Breast epithelium (tissue), 4 donors: ENCODE results near the gene ARHGEF1. TPM values are rescaled to one million over a fixed set of nuclear protein-coding genes. Genes with fewer than 3 reads are reported as not detected.

Experiments
- DNase-seq, 2 donors: peaks; one replicate each; pipeline ENCODE4 v3.0.0-alpha.2; 2019; ENCODE audit warnings: low spot score in 2 of 2
- H3K27ac ChIP-seq, 2 donors: fragments of 200-600 bp; sonication (generic) in 1 of 2; one replicate each; pipeline ENCODE4 v1.5.1; 2016 to 2019; ENCODE audit warnings: mild to moderate bottlenecking in 1 of 2
- H3K27me3 ChIP-seq, 2 donors: fragments of 200-600 bp; sonication (generic) in 1 of 2; one replicate each; pipeline versions ENCODE4 v1.5.1 to v1.6.0; 2017 to 2019; ENCODE audit warnings: control low read depth in 1 of 2, mild to moderate bottlenecking in 1 of 2
- H3K36me3 ChIP-seq: fragments of 200-600 bp; one replicate; pipeline ENCODE4 v1.5.1; 2019
- H3K4me1 ChIP-seq, 2 donors: fragments of 200-600 bp; sonication (generic); one replicate each; pipeline ENCODE4 v1.5.1; 2016 to 2019; ENCODE audit warnings: control low read depth in 1 of 2
- H3K4me3 ChIP-seq, 3 donors: fragments of 200-600 bp; sonication (generic); 1 replicate in 2 of 3; 2 replicates in 1 of 3; pipeline ENCODE4 v1.5.1; 2016 to 2019; ENCODE audit warnings: mild to moderate bottlenecking in 3 of 3, moderate library complexity in 2 of 3
- H3K9me3 ChIP-seq, 2 donors: fragments of 200-600 bp; sonication (generic) in 1 of 2; one replicate each; pipeline ENCODE4 v1.5.1; 2016 to 2019; ENCODE audit warnings: control low read depth in 1 of 2
- CTCF ChIP-seq, 3 donors: fragments of 450-650 bp; IDR thresholded peaks; one replicate each; pipeline ENCODE4 v1.5.1; 2016 to 2017; ENCODE audit warnings: antibody characterized with exemption in 3 of 3, mild to moderate bottlenecking in 3 of 3, moderate library complexity in 3 of 3
- POLR2A ChIP-seq: fragments of 450-650 bp; IDR thresholded peaks from one replicate; pipeline ENCODE4 v1.6.1; 2016; ENCODE audit warnings: antibody characterized with exemption, mild to moderate bottlenecking, moderate library complexity
- POLR2AphosphoS5 ChIP-seq, 3 donors: sonication (generic); formaldehyde crosslinking; IDR thresholded peaks; one replicate each; pipeline ENCODE4 v1.6.1; 2017; ENCODE audit warnings: antibody characterized with exemption in 3 of 3
- intact Hi-C: fragments of 100-400 bp; cut with DNase I; formaldehyde crosslinking; loops from one replicate; pipeline ENCODE4 v1.15.1; 2023; ENCODE audit warnings: low total_unique reads
- total RNA-seq, 3 donors: library from RNA; depleted of rRNA; stranded (reverse); fragments of >200 nt; gene quantifications; one replicate each; pipeline ENCODE4 v1.1.0, GENCODE V29; 2016

ARHGEF1 gene
- total RNA-seq, 3 donors from 2014 or later, result 55.0 to 61.9 (median 55.7) TPM

DNA sequence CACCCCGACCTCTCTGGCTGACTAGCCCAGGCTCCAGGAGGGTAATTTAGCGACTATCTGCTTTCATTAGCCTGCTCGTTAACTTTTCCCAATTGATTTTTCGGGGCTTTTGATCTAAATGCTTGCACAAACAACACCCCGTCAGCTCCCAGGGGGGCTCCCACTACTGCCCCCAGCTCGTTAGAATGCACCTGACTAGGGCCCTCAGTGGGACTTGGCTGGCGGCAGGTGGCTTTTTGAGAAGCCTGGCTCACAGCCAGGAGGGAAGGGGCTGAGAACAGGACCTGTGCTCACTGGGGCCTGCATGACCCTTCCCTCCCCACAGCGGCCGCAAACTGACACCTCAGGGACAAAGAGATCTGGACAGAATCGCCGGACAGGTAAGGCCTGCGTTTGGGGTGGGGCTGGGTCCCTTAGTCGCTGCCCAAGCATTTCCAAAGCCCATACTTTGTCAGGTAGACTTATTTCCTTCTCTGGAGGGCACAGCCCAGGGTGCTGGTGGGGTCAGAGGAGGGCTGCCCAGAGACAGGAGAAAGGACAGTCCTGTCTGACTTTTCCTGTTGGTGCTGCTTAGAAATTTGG is 13.5 kb upstream of the ARHGEF1 start:
- intact Hi-C loops, result no loop called here
- no peak for DNase-seq
- no peak for TF ChIP-seq POLR2AphosphoS5 (IDR thresholded peaks at IDR 0.05)
- no peak for TF ChIP-seq CTCF (IDR thresholded peaks at IDR 0.05)
- no peak for TF ChIP-seq POLR2A
- Histone ChIP-seq H3K36me3 (no peaks in the 10 kb centered on the region), H3K4me3 (no peak overlapping the region), H3K27me3 (no peaks in the 10 kb centered on the region), H3K9me3 (no peaks in the 10 kb centered on the region), H3K4me1 (peaks cover 2 to 11% of the 10 kb centered on the region in 2 donors), H3K27ac (no peak overlapping the region)

DNA sequence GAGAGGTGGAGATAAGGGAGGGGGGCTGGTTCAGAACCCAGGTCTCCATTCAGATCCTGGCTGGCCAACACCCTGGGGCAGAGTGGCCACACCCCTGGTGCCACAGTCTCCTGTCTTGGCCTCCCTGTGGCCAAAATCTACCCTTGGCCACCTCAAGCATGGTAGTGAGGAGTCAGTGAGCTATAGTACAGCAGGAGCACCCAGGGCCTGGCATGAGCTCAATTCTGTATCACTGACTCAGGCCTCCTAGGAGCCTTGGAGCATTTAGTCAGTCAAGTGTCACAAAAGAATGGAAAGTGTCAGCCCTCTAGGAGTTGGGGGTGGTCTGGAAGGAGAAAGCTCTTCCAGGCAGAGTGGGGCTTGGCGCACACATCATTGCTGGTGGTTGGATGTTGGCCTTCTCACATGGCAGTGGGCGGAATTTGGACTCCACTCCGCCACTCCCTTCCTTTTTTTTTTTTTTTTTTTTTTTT is 12.5 kb upstream of the ARHGEF1 start:
- no peak for DNase-seq
- intact Hi-C loops, result no loop called here
- Histone ChIP-seq H3K36me3 (no peaks in the 10 kb centered on the region), H3K27me3 (no peaks in the 10 kb centered on the region), H3K4me3 (no peak overlapping the region), H3K27ac (peak overlapping the region in 1 of 2 donors; percentile 19), H3K9me3 (no peaks in the 10 kb centered on the region), H3K4me1 (peaks cover 0 to 11% of the 10 kb centered on the region in 2 donors)
- TF ChIP-seq CTCF (IDR thresholded peaks at IDR 0.05) (no peak), POLR2A (no peak), POLR2AphosphoS5 (IDR thresholded peaks at IDR 0.05) (no peak)

DNA sequence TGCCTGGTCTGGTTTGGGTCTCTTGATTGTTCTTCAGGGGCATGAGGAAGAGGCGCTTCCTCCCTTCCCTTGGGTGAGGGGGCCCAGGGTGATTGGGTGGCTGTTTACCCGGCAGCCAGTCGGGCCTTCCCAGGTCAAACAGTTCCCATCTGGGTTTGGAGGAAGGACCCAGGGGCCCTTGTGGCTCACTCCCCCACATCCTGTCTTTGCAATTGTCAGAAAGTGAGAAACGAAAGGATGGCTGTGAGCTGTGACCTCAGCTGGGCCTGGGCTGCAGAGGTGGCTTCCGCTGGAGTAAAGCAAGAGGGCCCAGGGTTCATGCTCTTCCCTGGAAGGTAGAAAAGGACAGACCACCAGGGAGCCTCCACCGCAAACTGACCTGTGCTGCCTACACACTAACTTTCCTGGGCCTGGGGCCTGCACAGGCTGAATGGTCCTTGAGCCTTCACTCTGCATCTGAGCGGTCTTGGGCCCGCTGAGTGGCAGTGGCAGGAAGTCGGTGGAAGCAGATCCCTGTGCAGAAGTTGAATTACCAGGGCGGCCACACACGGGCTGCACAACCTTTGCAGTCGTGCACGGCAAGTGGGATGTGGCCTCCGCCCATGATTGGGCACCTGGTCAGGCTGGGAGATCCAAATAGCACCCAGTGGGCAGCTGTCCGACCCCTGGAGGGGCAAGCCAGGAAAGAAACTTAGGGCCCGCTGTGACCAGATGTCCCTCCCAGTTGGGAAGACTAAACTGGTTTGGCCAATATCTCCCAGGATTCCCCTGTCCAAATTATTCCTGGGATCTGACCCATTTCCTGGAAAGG is 11.2 kb upstream of the ARHGEF1 start:
- H3K27me3 ChIP-seq, result no peaks in the 10 kb centered on the region
- H3K27ac ChIP-seq, result peak overlapping the region in 1 of 2 donors; percentile 32
- no peak overlapping the region for H3K4me3 ChIP-seq
- no peaks in the 10 kb centered on the region for H3K9me3 ChIP-seq
- peaks cover 0 to 5% of the 10 kb centered on the region in 2 donors for H3K4me1 ChIP-seq
- DNase-seq, result no peak
- intact Hi-C loops, result no loop called here
- no peak for TF ChIP-seq POLR2AphosphoS5 (IDR thresholded peaks at IDR 0.05)
- TF ChIP-seq POLR2A, result no peak
- no peak for TF ChIP-seq CTCF (IDR thresholded peaks at IDR 0.05)
- no peaks in the 10 kb centered on the region for H3K36me3 ChIP-seq

DNA sequence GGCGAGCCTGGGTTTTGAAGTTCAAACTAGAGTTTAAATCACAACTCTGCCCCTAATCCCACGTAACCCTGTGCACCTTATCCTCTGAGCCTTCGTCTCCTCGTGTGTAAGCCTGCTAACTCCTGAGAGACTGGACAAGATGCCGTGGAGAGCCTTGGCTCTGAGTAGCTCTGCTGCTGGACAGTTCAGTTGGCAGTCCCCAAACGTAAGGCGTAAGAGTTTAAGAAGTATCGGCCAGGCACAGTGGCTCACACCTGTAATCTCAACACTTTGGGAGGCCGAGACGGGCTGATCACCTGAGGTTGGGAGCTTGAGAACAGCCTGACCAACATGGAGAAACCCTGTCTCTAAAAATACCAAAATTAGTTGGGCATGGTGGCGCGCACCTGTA is 10.6 kb upstream of the ARHGEF1 start:
- intact Hi-C loops, result no loop called here
- no peaks in the 10 kb centered on the region for H3K36me3 ChIP-seq
- H3K4me3 ChIP-seq, result no peak overlapping the region
- DNase-seq, result no peak
- no peaks in the 10 kb centered on the region for H3K9me3 ChIP-seq
- TF ChIP-seq POLR2AphosphoS5 (IDR thresholded peaks at IDR 0.05) (no peak), POLR2A (no peak), CTCF (IDR thresholded peaks at IDR 0.05) (no peak)
- H3K27me3 ChIP-seq, result no peaks in the 10 kb centered on the region
- peak overlapping the region in 1 of 2 donors; percentile 32 for H3K27ac ChIP-seq
- peaks cover 0 to 5% of the 10 kb centered on the region in 2 donors for H3K4me1 ChIP-seq
